Mammary epithelial cell (primary cell): ENCODE measurements around the gene RAB4B.
"Not testable (repeated sequence)": the region's sequence is repeated elsewhere in the genome, so short reads cannot be mapped to it uniquely, and the experiment has no call there.

Experiments
- CTCF ChIP-seq, 2 donors: IDR thresholded peaks in 1 of 2; conservative IDR thresholded peaks in 1 of 2; 2 replicates each; pipeline ENCODE4 v1.5.1; 2011 to 2012; ENCODE audit warnings: inconsistent platforms in 2 of 2, low read length in 2 of 2, mild to moderate bottlenecking in 2 of 2, control low read depth in 1 of 2, low read depth in 1 of 2; ENCODE audit not compliant: insufficient read depth in 1 of 2; ENCODE audit errors: extremely low read depth in 1 of 2
- EZH2 ChIP-seq: IDR thresholded peaks from 2 replicates; pipeline ENCODE4 v1.6.1; 2012; ENCODE audit warnings: low read length, inconsistent platforms, borderline replicate concordance

GRCh38 chr19:40825460-40826095, 47.5 kb downstream of the RAB4B start:
- not testable (repeated sequence) for TF ChIP-seq CTCF (conservative IDR thresholded peaks at IDR 0.05 in 1 of 2, IDR thresholded peaks at IDR 0.05 in 1 of 2; ENCODE audit: extremely low read depth in 1 of 2, insufficient read depth in 1 of 2, low read depth in 1 of 2, low read length in 2 of 2); EZH2
